ENCODE data around the gene CD300E.
A peak's percentile ranks its signal among the peaks of the same experiment; 100 is the strongest.

Gene CD300E

GRCh38 chr17:74623693-74624093 is at the start of gene CD300E:
CD300E (minus strand) TSS chr17:74623738; CDS start chr17:74623621, 117 bp downstream.
- DNase-seq (ENCODE audit: low read depth), result no peak
- TF ChIP-seq, protein P1, sequence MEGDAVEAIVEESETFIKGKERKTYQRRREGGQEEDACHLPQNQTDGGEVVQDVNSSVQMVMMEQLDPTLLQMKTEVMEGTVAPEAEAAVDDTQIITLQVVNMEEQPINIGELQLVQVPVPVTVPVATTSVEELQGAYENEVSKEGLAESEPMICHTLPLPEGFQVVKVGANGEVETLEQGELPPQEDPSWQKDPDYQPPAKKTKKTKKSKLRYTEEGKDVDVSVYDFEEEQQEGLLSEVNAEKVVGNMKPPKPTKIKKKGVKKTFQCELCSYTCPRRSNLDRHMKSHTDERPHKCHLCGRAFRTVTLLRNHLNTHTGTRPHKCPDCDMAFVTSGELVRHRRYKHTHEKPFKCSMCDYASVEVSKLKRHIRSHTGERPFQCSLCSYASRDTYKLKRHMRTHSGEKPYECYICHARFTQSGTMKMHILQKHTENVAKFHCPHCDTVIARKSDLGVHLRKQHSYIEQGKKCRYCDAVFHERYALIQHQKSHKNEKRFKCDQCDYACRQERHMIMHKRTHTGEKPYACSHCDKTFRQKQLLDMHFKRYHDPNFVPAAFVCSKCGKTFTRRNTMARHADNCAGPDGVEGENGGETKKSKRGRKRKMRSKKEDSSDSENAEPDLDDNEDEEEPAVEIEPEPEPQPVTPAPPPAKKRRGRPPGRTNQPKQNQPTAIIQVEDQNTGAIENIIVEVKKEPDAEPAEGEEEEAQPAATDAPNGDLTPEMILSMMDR (conservative IDR thresholded peaks at IDR 0.05; ENCODE audit: low read depth, low read length), result no peak
- no peak within 1 kb of the TSS for H3K4me3 ChIP-seq (ENCODE audit: low read length)

GRCh38 chr17:74671031-74671771 is 47.7 kb upstream of the CD300E start:
- TF ChIP-seq, protein P1 (conservative IDR thresholded peaks at IDR 0.05; ENCODE audit: low read depth, low read length), result no peak
- no peak overlapping the region for H3K4me3 ChIP-seq (ENCODE audit: low read length)
- DNase-seq (ENCODE audit: low read depth), result peak; percentile 32

DNA sequence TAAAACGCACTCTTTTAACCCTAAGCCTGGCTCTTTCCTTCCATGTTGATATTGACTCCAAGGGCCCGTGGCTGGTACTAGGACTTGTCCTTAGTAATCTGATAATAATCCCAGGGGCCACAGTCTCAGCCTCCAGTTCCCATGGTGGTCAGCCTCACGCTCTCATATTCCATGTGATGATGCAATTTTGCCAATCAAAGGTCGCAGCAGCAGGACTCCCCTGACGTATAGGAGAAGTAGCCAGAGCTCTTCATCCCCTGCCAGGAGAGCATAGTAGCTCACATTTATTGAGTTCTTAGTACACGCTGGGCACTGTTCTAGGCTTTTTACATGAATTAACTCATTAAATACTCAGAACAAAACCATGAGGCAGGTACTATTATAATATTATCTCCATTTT is 46.8 kb upstream of the CD300E start:
- TF ChIP-seq, protein P1 (conservative IDR thresholded peaks at IDR 0.05; ENCODE audit: low read depth, low read length), result no peak
- H3K4me3 ChIP-seq (ENCODE audit: low read length), result no peak overlapping the region
- DNase-seq (ENCODE audit: low read depth), result no peak

- H3K4me3 ChIP-seq (ENCODE audit: low read length), result no peak overlapping the region
- no peak for DNase-seq (ENCODE audit: low read depth)
- TF ChIP-seq, protein P1 (conservative IDR thresholded peaks at IDR 0.05; ENCODE audit: low read depth, low read length), result no peak
Observed at GRCh38 chr17:74663561-74663960, 40.0 kb upstream of the CD300E start.

GRCh38 chr17:74659889-74660288 is 36.4 kb upstream of the CD300E start:
- no peak for DNase-seq (ENCODE audit: low read depth)
- TF ChIP-seq, protein P1 (conservative IDR thresholded peaks at IDR 0.05; ENCODE audit: low read depth, low read length), result no peak

DNA sequence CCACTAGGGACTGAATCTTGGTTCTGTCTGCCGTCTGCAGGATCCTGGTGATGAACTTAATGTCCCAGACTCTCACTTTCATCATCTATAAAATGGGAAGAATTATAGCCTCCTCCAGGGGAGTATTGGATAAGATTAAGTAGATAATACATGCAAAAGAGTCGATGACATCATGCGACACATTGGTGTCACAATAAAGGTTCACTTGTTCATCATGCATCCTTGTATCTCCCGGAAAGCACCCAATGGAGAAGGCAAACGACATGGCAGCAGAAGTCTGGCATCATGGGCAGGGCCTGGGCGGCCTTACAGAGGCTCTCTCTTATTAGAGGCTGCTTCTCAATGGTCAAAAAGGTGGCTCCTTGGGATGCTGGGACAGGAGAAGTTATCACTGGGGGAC is 35.1 kb upstream of the CD300E start:
- DNase-seq (ENCODE audit: low read depth), result no peak
- H3K4me3 ChIP-seq (ENCODE audit: low read length), result no peak overlapping the region

More at GRCh38 chr17:74659889-74660288, 36.4 kb upstream of the CD300E start:
- H3K4me3 ChIP-seq (ENCODE audit: low read length), result no peak overlapping the region

More for the DNA sequence above, 35.1 kb upstream of the CD300E start:
- TF ChIP-seq, protein P1 (conservative IDR thresholded peaks at IDR 0.05; ENCODE audit: low read depth, low read length), result no peak
